CD14-positive monocyte (primary cell): ENCODE results near the gene S100A14. TPM values are rescaled to one million over a fixed set of nuclear protein-coding genes. Genes with fewer than 3 reads are reported as not detected.

Experiments
- DNase-seq, 3 donors: peaks; one replicate each; pipeline ENCODE4 v3.0.0-alpha.2; 2011 to 2022
- H2AFZ ChIP-seq: 2 replicates; pipeline ENCODE4 v1.6.0; 2012; ENCODE audit warnings: mild to moderate bottlenecking, low read depth, low read length, inconsistent platforms; ENCODE audit not compliant: insufficient read depth, poor library complexity, severe bottlenecking
- H3K27ac ChIP-seq, 2 donors: 1 replicate in 1 of 2; 2 replicates in 1 of 2; pipeline ENCODE4 v1.5.1; 2012 to 2013; ENCODE audit warnings: low read length in 2 of 2, control low read depth in 1 of 2, inconsistent platforms in 1 of 2, low read depth in 1 of 2, mild to moderate bottlenecking in 1 of 2
- H3K27me3 ChIP-seq, 2 donors: one replicate each; pipeline versions ENCODE4 v1.6.0 to v1.6.1; 2011 to 2013; ENCODE audit warnings: low read length in 2 of 2; ENCODE audit not compliant: control insufficient read depth in 2 of 2, insufficient read depth in 2 of 2
- H3K36me3 ChIP-seq, 2 donors: replicated peaks in 1 of 2; 1 replicate in 1 of 2; 2 replicates in 1 of 2; pipeline versions ENCODE4 v1.5.1 to v1.6.1; 2012 to 2013; ENCODE audit warnings: low read length in 2 of 2, control low read depth in 1 of 2, inconsistent platforms in 1 of 2, mild to moderate bottlenecking in 1 of 2; ENCODE audit not compliant: insufficient read depth in 2 of 2, control insufficient read depth in 1 of 2
- H3K4me1 ChIP-seq, 2 donors: 1 replicate in 1 of 2; 2 replicates in 1 of 2; pipeline versions ENCODE4 v1.5.1 to v1.6.1; 2012 to 2013; ENCODE audit warnings: low read length in 2 of 2, control low read depth in 1 of 2, inconsistent platforms in 1 of 2, mild to moderate bottlenecking in 1 of 2, moderate library complexity in 1 of 2; ENCODE audit not compliant: insufficient read depth in 2 of 2, control insufficient read depth in 1 of 2
- H3K4me2 ChIP-seq: replicated peaks from 2 replicates; pipeline ENCODE3; 2012; ENCODE audit warnings: low read length, moderate library complexity, mild to moderate bottlenecking; ENCODE audit not compliant: poor library complexity, severe bottlenecking; ENCODE audit errors: extremely low read depth
- H3K4me3 ChIP-seq, 3 experiments: fragments of 200-600 bp in 1 of 3; sonication (generic) in 1 of 3; replicated peaks in 1 of 3; 1 replicate in 2 of 3; 2 replicates in 1 of 3; pipeline ENCODE4 v1.5.1; 2011 to 2013; ENCODE audit warnings: low read length in 3 of 3, mild to moderate bottlenecking in 3 of 3, control low read depth in 2 of 3, low read depth in 2 of 3, inconsistent platforms in 1 of 3, moderate library complexity in 1 of 3
- H3K79me2 ChIP-seq: 2 replicates; pipeline ENCODE4 v1.6.0; 2012; ENCODE audit warnings: mild to moderate bottlenecking, control low read depth, inconsistent platforms, low read length, moderate library complexity; ENCODE audit not compliant: insufficient read depth
- H3K9ac ChIP-seq: 2 replicates; pipeline ENCODE4 v1.6.0; 2017; ENCODE audit warnings: low read length, mild to moderate bottlenecking; ENCODE audit not compliant: insufficient read depth, poor library complexity, severe bottlenecking
- H3K9me3 ChIP-seq, 2 donors: replicated peaks in 1 of 2; 1 replicate in 1 of 2; 2 replicates in 1 of 2; pipeline versions ENCODE4 v1.5.1 to v1.6.1; 2012 to 2013; ENCODE audit warnings: low read length in 2 of 2, control low read depth in 1 of 2; ENCODE audit not compliant: control insufficient read depth in 1 of 2, insufficient read depth in 1 of 2
- H4K20me1 ChIP-seq: 2 replicates; pipeline ENCODE4 v1.6.0; 2012; ENCODE audit warnings: mild to moderate bottlenecking, low read length, control low read depth, moderate library complexity; ENCODE audit not compliant: insufficient read depth
- H3K27ac Mint-ChIP-seq, 7 donors: one replicate each; pipeline ENCODE4 v1.8.0; 2020; ENCODE audit warnings: mild to moderate bottlenecking in 7 of 7, mixed read lengths in 7 of 7, moderate library complexity in 6 of 7, inconsistent platforms in 2 of 7
- H3K27me3 Mint-ChIP-seq, 3 donors: one replicate each; pipeline ENCODE4 v1.8.0; 2021 to 2022; ENCODE audit warnings: low read depth in 3 of 3, mild to moderate bottlenecking in 3 of 3, mixed read lengths in 3 of 3, moderate library complexity in 3 of 3, inconsistent platforms in 1 of 3
- H3K36me3 Mint-ChIP-seq, 2 donors: one replicate each; pipeline ENCODE4 v1.8.0; 2020; ENCODE audit warnings: mixed read lengths in 2 of 2, inconsistent platforms in 1 of 2, mild to moderate bottlenecking in 1 of 2
- H3K4me1 Mint-ChIP-seq: one replicate; pipeline ENCODE4 v1.8.0; 2020; ENCODE audit warnings: mild to moderate bottlenecking, mixed read lengths
- H3K4me3 Mint-ChIP-seq, 2 donors: one replicate each; pipeline ENCODE4 v1.8.0; 2020; ENCODE audit warnings: mild to moderate bottlenecking in 2 of 2, mixed read lengths in 2 of 2, moderate library complexity in 1 of 2
- H3K9me3 Mint-ChIP-seq, 7 donors: one replicate each; pipeline ENCODE4 v1.8.0; 2020 to 2022; ENCODE audit warnings: mixed read lengths in 7 of 7, mild to moderate bottlenecking in 6 of 7, moderate library complexity in 6 of 7, inconsistent platforms in 2 of 7
- WGBS: methylation state at CpG from one replicate; pipeline ENCODE4 v1.1.5; 2013; ENCODE audit warnings: missing lambda C conversion rate; ENCODE audit not compliant: insufficient coverage; 5-methylcytosine and 5-hydroxymethylcytosine counted together
- intact Hi-C, 2 donors: fragments of 100-400 bp; cut with micrococcal nuclease; formaldehyde crosslinking; loops; one replicate each; pipeline versions ENCODE4 v1.15.0 to v1.15.1; 2023
- polyA plus RNA-seq, 3 donors: library from polyadenylated mRNA; depleted of rRNA in 1 of 3; unstranded in 2 of 3; stranded (reverse) in 1 of 3; fragments of 300-500 nt in 2 of 3; fragments of >200 nt in 1 of 3; fragmentation: Illumina TruSeq in 2 of 3; gene quantifications; 1 replicate in 2 of 3; 2 replicates in 1 of 3; pipeline ENCODE4 v1.2.3, GENCODE V29; 2012 to 2021
- TF ChIP-seq, protein P1 (sequence below): fragments of 200-600 bp; IDR thresholded peaks from one replicate; pipeline ENCODE4 v1.8.0; 2022; ENCODE audit warnings: antibody characterized with exemption, mild to moderate bottlenecking

Gene S100A14
- polyA plus RNA-seq, 3 donors = 0.08 TPM; not detected in 2

- WGBS = no CpG with 5 or more reads among the region's 7 CpGs
- H3K27ac ChIP-seq = no peak overlapping the region
- DNase-seq = peak in 2 of 3 donors; percentile 33 to 59
- Mint-ChIP-seq H3K9me3 (peaks cover 0 to 2% (median 0%) of the 10 kb centered on the region in 7 donors), H3K4me1 (peaks cover 31% of the 10 kb centered on the region), H3K27me3 (peaks cover 2 to 3% (median 2%) of the 10 kb centered on the region in 3 donors), H3K27ac (peak overlapping the region in 4 of 7 donors; percentile 25 to 75 (median 36)), H3K4me3 (no peak overlapping the region), H3K36me3 (no peaks in the 10 kb centered on the region)
- intact Hi-C loops = no loop called here
- no peaks in the 10 kb centered on the region for H3K79me2 ChIP-seq
- H3K9ac ChIP-seq = no peak overlapping the region
- H2AFZ ChIP-seq = no peak overlapping the region
- TF ChIP-seq, protein P1, sequence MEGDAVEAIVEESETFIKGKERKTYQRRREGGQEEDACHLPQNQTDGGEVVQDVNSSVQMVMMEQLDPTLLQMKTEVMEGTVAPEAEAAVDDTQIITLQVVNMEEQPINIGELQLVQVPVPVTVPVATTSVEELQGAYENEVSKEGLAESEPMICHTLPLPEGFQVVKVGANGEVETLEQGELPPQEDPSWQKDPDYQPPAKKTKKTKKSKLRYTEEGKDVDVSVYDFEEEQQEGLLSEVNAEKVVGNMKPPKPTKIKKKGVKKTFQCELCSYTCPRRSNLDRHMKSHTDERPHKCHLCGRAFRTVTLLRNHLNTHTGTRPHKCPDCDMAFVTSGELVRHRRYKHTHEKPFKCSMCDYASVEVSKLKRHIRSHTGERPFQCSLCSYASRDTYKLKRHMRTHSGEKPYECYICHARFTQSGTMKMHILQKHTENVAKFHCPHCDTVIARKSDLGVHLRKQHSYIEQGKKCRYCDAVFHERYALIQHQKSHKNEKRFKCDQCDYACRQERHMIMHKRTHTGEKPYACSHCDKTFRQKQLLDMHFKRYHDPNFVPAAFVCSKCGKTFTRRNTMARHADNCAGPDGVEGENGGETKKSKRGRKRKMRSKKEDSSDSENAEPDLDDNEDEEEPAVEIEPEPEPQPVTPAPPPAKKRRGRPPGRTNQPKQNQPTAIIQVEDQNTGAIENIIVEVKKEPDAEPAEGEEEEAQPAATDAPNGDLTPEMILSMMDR = no peak
- peak overlapping the region in 1 of 3 experiments; percentile 13 for H3K4me3 ChIP-seq
- H3K4me2 ChIP-seq = no peak overlapping the region
- no peaks in the 10 kb centered on the region for H3K27me3 ChIP-seq
- no peaks in the 10 kb centered on the region for H3K9me3 ChIP-seq
- peaks cover 19 to 27% of the 10 kb centered on the region in 2 donors for H3K4me1 ChIP-seq
- no peaks in the 10 kb centered on the region for H4K20me1 ChIP-seq
- no peaks in the 10 kb centered on the region for H3K36me3 ChIP-seq
Observed at GRCh38 chr1:153610811-153611301, 5.3 kb downstream of the S100A14 start.

DNA sequence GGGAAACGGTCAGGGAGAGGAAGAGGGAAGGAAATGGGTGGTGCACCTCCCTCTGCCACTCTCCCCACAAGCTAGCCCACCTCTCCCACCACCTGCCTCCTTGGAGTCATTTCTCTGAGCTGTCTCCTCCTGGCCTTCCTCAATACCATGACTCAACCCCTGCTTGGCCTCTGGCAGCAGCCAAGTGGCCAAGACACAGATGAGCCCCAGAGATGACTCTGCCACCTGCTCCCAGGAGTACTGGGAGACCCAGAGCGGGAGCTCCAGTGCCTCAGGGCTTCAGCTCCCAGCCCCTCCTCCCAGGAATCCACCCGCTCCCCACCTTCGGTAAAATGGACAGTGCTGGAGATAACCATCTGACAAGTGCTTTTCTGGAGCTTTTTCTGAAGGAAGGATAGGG, 5.8 kb downstream of the S100A14 start:
- peak overlapping the region in 4 of 7 donors; percentile 12 to 75 (median 42) for H3K27ac Mint-ChIP-seq
- Histone ChIP-seq H4K20me1 (no peaks in the 10 kb centered on the region), H3K4me1 (peaks cover 19 to 27% of the 10 kb centered on the region in 2 donors), H2AFZ (no peak overlapping the region), H3K36me3 (no peaks in the 10 kb centered on the region), H3K27ac (no peak overlapping the region), H3K27me3 (no peaks in the 10 kb centered on the region), H3K79me2 (no peaks in the 10 kb centered on the region), H3K4me2 (no peak overlapping the region), H3K4me3 (peak overlapping the region in 1 of 3 experiments; percentile 13), H3K9ac (no peak overlapping the region), H3K9me3 (no peaks in the 10 kb centered on the region)
- no CpG with 5 or more reads among the region's 4 CpGs for WGBS
- TF ChIP-seq, protein P1 = no peak
- intact Hi-C loops = no loop called here
- peaks cover 2 to 3% (median 2%) of the 10 kb centered on the region in 3 donors for H3K27me3 Mint-ChIP-seq
- peaks cover 31% of the 10 kb centered on the region for H3K4me1 Mint-ChIP-seq
- peak in 2 of 3 donors; percentile 40 to 59 for DNase-seq
- H3K4me3 Mint-ChIP-seq = peak overlapping the region in 1 of 2 donors; percentile 30
- no peaks in the 10 kb centered on the region for H3K36me3 Mint-ChIP-seq
- peaks cover 0 to 4% (median 0%) of the 10 kb centered on the region in 7 donors for H3K9me3 Mint-ChIP-seq
